ENCODE measurements around the gene TEDC2.
A peak's percentile ranks its signal among the peaks of the same experiment; 100 is the strongest.

The TEDC2 gene

GRCh38 chr16:2466667-2467527, 7.0 kb downstream of the TEDC2 start:
- DNase-seq = no peak

DNA sequence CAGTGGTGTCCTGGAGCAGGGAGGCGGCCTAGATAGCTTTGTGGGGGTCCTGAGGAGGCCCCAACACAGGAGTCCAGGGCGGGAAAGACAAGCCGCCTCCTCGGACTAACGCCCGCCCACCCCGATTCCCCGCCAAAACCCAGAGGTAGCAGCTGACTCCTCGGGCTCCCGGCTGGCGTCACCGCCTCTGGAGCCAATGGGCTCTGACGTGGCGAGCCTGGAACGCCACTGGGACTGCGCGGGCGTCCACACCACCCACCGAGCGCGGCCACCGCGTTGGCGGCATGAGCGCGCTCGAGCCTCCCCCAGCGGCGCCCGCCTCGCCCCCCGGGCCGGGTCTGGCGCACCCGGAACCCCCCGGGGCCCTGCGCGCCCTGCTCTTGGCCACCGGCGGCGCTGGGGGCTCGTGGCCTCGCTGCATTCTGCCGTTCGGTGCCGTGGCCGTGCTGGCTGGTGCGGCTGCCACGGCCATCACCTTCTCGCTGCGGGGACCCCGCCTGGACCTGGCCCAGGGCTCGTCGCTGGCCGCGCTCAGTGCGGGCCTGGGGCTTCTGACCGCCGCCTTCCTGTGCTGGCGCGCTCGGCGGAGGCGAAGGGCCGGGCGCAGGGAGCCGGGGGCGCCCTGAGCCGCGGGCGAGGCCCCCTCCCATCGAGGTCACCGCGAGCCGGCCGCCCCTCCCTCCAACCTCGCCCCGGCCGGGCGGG, 7.8 kb downstream of the TEDC2 start:
- no peak for DNase-seq

GRCh38 chr16:2468233-2468724, 8.4 kb downstream of the TEDC2 start:
- no peak for DNase-seq

DNA sequence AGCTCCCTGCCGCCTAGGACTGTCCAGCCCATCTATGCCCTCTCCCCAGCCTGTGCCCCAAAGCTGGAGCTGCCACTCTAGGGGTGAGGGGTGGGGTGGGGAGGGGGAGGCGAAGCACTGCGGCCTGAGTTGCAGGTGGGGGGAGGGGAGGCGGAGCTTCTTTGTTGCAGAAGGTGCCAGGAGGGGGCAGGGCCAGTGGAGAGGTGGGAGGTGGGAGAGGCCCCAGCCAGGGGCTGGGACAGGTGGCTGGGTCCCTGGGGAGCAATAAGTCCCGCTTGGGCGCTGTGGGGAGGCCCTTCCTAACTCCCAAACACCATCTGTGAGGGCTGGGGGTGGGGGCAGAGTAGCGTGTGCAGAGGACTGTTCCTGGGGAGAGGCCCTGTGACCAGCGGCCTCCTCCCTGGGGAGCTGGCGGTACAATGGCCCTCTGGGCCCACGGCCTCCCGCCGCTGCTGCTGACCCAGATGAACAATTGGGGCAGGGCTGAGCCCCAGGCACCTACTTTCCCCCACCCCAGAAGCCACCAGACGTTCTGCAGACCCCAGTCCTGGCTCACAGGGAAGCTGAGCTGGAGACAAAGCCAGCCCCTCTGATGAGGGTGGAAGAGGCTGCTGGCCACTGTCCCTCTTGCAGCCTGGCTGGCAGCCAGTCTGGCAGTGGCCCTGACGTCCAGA, 9.0 kb downstream of the TEDC2 start:
- DNase-seq = no peak

DNA sequence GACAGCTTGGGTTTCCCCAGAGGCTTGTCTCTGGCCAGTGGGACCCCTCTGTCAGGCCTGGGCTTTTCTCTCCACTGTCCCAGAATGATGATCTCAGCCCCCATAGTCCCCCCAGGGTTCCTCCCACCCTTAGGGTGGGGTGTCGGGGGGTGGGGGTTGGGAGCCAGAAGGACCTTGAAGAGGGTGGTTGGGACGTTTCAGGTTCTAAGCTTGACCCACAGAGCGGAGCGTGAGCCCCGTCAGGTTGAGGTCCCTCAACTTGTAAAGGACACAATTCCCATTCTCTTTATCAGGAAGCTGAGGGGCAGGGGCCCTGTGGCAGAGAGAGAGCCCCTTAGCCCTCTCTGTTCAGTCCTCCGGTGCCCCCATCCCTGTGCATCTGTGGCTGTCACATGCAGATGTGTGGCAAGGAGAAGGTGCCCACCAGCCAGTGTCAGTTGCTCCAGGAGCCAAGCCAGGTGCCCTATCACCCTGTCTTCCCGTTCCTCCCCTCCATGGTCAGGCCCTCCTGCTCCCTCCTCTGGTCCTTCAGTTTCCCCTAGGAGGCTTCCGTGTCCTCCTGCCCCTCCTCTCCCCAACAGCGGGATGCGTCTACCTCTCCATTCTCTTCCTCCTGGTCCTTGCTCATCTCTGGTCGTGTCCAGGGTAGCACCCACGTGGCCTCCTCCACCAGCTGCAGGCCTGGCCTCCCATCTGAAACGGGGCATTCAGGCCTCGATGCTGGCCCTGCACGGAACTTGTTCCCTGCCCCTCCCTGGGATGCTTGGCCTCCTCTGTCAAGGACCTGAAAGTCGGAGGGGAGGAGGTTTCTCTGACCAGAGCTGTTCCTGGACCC, 9.7 kb downstream of the TEDC2 start:
- DNase-seq = no peak

DNA sequence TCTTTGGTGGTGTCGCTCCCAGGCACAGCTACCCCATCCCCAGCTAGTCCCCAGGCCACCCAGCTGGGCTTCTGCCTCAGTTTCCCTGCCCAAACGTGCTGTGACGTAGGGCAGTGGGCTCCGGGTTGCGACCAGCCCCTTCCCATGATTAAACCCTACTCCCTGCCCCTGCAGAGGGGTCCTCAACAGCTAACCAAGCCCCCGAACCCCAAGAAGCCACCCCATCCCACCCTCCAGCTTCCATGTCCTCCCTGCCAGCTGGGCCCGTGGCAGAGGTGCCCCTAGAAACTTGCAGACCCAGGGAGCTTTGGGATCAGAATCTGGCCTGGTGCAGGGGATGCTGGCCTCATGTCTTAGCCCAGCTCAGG, 10.3 kb downstream of the TEDC2 start:
- DNase-seq = no peak

DNA sequence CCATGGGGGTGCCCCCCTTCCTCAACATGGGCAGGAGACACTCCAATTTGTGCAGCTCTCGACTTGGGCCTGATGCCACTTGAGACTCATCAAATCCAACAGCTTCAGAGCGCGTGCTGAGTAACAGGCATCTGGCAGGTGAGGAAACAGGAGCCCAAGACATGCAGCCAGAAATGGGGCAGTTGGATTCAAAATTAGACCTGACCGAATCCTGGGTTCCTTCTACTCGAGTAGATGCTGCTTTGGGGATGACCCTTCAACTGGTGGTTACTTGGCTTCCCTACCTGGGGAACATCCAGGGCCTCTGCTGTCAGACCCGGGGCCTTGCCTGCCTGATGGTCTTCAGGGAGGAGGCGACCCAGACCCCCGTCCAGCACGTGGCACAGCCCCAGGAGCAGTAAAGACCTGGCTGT, 10.7 kb downstream of the TEDC2 start:
- DNase-seq = no peak

- peak; percentile 62 for DNase-seq
Measured at GRCh38 chr16:2471016-2471652, 11.2 kb downstream of the TEDC2 start, which contains the start of gene NTN3. Gene NTN3 (plus strand): TSS chr16:2471297. CDS start chr16:2471702, 405 bp downstream.

DNA sequence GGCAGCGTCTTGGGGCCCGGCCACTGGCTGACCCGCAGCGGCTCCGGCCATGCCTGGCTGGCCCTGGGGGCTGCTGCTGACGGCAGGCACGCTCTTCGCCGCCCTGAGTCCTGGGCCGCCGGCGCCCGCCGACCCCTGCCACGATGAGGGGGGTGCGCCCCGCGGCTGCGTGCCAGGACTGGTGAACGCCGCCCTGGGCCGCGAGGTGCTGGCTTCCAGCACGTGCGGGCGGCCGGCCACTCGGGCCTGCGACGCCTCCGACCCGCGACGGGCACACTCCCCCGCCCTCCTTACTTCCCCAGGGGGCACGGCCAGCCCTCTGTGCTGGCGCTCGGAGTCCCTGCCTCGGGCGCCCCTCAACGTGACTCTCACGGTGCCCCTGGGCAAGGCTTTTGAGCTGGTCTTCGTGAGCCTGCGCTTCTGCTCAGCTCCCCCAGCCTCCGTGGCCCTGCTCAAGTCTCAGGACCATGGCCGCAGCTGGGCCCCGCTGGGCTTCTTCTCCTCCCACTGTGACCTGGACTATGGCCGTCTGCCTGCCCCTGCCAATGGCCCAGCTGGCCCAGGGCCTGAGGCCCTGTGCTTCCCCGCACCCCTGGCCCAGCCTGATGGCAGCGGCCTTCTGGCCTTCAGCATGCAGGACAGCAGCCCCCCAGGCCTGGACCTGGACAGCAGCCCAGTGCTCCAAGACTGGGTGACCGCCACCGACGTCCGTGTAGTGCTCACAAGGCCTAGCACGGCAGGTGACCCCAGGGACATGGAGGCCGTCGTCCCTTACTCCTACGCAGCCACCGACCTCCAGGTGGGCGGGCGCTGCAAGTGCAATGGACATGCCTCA, 12.0 kb downstream of the TEDC2 start:
- DNase-seq = no peak

GRCh38 chr16:2472488-2472864, 12.6 kb downstream of the TEDC2 start:
- no peak for DNase-seq

DNA sequence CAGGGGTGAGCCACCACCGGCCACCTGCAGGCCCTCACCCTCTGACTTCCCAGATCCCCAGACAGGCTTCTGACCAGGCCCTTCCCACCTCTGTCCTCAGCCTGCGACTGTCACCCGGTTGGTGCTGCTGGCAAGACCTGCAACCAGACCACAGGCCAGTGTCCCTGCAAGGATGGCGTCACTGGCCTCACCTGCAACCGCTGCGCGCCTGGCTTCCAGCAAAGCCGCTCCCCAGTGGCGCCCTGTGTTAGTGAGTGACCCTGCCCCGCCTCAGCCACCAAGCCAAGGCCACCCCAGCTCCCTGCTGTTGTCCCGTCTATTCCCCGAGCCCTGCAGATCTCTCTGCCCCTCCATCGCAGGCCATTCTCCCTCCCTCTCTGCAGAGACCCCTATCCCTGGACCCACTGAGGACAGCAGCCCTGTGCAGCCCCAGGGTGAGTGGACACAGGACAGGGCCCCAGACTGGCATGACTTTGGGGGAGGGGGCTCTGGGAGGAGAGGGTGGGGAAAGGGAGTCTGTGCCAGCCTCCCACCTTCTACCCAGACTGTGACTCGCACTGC, 13.1 kb downstream of the TEDC2 start:
- no peak for DNase-seq

- no peak for DNase-seq
Measured at GRCh38 chr16:2473446-2473926, 13.6 kb downstream of the TEDC2 start.

- DNase-seq = peak; percentile 27
Measured at GRCh38 chr16:2473999-2474876, 14.3 kb downstream of the TEDC2 start.

DNA sequence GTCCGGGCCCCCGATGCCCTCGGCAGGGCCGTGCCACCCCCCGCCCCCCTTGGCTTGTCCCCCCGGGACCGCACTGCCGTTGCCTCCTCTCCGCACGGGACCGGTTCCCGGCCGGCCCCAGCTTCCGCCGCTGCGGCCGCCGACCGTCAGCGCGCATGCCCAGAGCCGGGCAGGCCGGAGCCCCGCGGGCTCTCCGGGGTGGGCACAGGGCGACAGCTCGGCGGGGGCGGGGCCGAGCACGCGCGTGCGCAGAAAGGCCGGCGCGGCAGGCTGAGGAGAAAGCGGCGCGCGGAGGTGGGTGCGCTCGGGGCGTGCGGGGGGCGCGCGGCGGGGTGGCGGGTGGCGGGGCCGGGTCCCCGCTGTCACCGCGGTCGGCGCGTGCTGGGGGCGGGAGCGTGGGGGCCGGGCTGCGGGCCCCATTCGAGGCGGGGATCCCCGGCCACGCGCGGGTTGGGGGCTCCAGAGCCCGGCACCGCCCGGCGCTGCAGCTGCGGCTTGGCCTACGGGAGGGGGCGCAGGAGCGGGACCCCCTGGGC, 15.0 kb downstream of the TEDC2 start, which contains the start of gene TBC1D24:
Gene TBC1D24, plus strand, starts transcription at position 251 of the 536 bp plus-strand sequence. CDS start 21,022 bp downstream, outside the sequence.
- DNase-seq = peak; percentile 77

DNA sequence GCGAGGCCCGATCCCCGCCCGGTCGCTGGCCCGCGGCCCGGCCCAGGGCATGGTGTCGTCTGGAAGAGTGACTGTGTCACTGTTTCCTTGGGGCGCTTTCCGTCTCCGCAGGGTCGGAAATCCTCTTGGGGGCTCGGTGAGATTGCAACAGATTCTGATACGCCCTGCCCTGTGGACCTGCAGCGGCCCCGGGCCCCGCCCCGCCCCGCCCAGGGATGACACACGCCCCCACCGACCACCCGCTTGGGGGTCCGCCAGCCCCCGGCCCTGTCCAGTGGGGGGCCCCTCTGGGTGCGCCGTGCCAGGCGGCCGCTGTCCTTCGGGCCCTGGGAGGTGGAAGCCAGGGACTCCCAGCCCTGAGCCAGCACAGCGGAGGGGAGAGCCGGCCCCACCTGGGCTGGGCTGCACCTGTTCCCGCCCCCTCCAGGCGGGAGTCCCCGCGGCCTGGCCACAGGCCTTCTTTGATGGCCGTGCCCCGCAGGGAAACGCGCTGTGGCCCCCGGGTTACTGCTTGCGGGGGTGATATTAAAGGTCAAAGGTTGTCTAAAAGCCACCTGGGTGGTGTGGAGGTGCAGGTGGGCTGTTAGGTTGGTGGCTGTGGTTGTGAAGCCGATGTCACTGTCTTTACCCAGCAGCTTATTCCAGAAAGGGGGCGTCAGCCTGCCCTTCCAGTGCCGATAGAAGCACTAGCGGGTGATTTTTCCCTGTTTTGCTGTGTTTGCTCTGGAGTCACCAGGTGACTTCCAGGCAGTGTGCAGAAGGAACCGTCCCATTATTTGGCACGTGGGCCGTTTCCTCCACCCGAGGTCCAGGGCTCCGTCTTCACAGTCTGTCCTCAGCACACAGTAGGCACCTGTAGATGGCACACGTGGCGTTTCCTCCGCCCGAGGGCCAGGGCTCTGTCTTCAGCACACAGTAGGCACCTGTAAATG, 15.8 kb downstream of the TEDC2 start:
- no peak for DNase-seq

GRCh38 chr16:2476345-2476720, 16.4 kb downstream of the TEDC2 start:
- DNase-seq = no peak

GRCh38 chr16:2476741-2477140, 16.8 kb downstream of the TEDC2 start:
- no peak for DNase-seq

GRCh38 chr16:2477327-2477726, 17.4 kb downstream of the TEDC2 start:
- DNase-seq = no peak

Measured in NCI-H2227 treated with DMSO at 0.1 percent for 48 hours (cell line).